NCI-H146 (cell line): ENCODE data around the gene ZFAND3.
"Not testable (repeated sequence)": the region's sequence is repeated elsewhere in the genome, so short reads cannot be mapped to it uniquely, and the experiment has no call there.

ENCODE experiments used
- DNase-seq: peaks from one replicate; lab custom pipeline; 2025; lab: John Stamatoyannopoulos, UW

The ZFAND3 gene

DNA sequence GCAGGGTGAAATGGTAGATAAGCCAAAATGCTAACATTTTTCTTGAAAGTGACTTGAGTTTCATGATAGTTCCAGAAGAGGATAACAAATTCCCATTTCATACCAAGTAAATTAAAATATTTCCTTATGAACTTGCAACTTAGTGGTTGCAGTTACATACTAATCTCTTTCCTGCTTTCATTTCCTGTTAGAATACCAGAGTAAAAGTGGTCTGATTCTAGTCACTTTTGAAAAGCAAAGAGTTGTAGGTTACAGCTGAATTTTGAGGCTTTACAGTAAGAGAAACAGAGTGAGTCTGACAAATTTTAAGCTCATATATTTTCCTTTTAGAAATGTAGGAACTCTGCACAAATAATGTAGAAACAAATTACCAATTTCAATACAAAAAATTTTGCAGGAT is 117.4 kb downstream of the ZFAND3 start:
- DNase-seq = no peak

DNA sequence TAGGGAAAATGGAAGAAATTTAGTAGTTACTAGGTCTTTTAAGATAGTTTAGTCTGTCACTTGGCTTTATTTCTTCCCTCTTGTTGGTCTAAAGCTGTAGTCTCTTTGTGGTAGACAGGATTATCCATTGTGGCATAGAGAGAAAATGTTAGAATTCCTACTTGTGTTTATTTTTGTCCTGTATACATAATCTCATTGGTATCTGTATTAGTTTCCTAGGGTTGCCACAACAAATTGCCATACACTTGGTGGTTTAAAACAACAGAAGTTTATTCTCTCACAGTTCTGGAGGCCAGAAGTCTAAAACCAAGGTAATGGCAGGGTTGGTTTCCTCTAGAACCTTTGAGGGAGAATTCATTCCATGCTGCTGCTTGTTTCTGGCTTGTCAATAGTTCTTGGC is 119.4 kb downstream of the ZFAND3 start:
- no peak for DNase-seq

DNA sequence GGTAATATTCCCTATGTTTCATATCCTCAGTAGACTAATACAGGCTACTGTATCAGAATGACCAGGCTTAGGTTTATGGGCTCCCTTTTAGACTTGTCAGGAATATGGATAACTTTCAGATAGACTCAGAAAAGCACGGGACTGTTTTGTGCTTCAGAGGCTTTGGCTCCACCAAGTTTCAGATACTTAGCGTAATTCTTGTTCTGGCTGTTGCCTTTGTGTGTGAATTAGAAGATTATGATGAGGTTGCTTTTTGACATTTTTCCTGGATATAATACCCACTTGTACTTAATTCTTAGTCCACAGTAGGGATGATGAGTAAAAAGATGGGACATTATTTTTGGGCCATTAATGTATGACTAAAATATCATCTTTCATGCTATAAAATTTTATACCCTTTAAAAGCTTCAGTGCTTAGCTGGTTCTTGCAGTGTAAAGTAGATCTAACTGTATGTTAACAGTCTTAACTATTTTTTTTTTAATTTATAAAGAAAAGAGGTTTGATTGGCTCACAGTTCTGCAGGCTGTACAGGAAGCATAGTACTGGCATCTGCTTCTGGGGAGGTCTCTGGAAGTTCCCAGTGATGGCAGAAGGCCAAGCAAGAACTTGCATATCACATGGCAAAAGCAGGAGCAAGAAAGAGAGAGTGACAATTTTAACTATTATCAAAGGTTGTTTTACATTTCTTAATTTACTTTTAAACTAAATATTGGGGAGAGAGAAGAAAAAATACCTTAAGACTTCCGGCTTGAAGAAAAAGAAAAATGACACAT is 120.7 kb downstream of the ZFAND3 start:
- no peak for DNase-seq

DNA sequence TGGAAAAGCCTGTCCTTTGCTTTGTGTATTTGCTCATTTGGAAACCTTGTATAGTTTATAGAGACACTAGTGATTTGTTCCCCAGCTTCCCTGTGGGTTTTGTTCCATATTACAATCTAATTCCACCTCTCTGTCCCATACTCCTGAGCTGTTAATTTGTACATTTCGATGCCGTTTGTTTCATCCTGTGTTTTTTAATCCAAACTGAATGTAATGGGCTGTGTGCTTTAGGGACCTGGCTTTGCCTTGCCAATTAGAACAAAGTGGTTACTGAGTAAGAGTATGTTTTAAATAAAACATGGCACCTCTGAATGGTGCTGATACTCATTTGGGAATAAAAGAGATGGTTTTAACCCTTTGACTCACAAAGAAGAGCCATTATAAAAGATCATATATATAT is 122.3 kb downstream of the ZFAND3 start:
- DNase-seq = no peak

DNA sequence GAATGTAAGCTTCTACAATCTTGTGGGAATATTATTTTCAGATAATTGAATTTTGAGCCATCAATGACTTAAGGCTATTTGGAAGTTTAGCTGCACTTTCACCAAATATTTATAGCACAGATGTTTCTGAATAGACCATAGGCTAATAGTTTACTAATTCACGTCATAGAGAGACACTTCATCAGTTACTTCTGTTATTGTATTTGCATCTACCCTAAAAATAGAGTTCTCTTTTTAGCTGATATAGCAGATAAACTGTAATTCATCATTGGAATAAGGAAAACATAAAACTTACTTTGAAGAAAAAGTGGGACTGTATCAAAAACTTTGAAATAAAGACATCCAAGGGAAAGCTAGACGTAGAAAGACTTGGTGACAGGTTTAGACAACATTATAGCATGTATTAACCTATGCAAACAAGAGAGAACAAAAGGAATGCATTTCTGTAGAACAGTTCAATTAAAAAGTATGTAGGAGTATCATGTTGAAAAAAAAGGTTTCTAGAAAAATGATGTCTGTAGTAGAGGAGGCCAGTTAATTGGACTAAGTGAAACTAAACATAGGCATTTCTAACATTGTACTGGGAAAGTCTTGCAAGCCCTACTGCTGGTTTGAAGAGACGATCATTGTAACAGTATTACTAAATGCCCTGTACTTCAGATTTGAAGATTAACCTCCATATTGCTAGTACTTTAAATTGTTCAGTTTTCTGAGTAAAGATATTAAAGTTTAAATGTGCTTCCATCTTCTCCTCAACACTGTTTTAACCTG is 123.3 kb downstream of the ZFAND3 start:
- DNase-seq = no peak

DNA sequence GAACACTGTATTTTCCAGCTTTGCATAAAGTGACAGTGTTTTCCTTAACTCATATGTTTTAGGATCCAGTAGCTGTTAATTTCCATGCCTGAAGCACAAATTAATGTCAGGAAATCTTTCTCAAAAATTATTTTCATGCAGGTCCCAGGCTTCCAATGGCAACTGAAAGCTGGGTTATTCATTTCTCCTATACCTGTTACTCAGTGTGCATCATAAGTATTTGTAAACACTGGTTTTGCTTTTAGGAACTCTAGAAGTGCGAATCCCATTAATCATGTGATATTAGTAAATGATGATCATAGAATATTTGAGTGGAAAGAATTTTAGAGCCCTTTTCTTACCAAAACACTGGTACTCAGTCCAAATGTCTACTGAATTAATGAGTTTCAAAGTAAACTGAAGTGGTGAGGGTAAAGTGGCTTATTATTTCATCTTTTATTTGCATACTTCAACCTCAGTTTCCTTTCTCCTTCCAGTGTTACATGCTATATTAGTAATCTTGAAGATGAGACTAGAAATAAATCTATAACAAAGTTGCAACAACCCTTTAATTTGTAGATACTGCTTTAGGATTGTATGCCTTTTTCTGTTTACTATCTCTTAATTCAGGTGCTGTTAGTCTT is 124.0 kb downstream of the ZFAND3 start:
- no peak for DNase-seq

DNA sequence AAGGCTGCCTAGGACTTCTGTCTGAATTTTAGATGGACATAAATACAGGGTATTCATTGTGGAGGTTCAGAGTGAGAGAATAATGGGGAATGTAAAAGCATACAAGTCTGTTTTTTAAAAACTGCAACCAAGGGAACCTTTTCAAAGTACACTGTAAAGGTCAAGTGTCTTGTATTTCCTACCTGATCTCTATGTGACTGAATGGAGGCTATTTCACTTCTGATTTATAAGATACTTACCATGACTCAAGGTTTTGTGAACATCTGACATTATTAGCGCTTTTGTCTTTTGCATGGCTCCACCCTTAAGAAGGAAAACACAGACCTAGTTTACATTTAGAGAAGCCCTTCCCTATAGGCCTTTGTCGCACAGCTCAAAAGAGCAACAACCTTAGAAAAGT is 126.5 kb downstream of the ZFAND3 start:
- DNase-seq = no peak

DNA sequence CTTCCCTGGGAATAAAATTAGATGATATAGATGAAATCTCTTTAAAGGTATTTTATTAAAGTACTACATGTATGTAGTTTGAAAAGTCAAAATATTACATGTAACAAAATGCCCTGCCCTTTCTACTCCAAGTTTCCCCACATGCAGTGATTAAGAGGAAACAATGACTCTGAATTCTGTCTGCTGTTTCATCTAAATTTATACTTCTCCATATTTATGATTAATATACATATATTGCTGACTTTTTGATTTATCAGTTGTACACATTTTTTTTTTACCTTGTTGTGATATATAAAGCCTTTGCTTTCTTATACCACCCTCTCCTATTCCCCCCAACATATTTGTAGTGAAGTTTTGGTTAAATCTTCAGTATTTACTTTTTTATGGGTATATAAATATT is 127.9 kb downstream of the ZFAND3 start:
- no peak for DNase-seq

DNA sequence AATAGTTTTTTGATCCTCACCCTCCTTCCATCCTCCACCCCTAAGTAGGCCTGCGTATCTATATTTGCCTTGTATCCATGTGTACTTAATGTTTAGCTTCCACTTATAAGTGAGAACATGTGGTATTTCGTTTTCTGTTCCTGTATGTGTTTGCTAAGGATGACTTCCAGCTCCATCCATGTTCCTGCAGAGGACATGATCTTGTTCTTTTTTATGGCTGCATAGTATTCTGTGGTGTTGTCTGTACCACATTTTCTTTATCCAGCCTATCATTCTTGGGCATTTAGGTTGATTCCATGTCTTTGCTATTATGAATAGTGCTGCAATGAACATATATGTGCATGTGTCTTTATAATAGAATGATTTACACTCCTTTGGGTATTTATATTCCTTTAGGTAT is 129.1 kb downstream of the ZFAND3 start:
- DNase-seq = not testable (repeated sequence)

DNA sequence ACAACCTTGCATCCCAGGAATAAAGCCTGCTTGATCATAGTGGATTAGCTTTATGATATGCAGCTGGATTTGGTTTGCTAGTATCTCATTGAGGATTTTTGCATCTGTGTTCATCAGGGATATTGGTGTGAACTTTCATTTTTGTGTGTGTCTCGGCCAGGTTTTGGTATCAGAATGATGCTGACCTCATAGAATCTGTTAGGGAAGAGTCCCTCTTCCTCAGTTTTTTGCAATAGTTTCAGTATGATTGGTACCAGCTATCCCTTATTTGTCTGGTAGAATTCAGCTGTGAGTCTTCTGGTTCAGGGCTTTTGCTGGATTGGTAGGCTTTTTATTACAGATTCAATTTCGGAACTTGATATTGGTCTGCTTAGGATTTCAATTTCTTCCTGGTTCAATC is 132.5 kb downstream of the ZFAND3 start:
- no peak for DNase-seq

DNA sequence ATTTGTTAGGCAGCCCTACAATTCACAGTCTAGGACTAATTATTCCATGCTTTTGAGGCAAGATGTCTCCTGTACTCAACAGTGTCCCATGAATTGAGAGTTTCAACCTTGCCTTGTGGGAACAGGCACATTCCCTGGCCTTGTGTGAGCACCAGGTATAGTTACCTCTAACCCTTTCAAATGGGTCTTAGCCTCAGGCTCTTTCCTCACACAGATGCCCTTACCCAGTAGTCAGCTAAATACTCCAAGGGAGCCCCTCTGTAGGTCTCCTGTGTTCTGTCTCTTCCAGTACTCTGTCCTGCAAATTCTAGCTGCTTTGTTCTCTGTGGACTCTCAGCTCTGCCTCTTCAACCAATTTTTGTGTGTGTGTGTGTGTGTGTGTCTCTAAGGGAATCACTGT is 135.3 kb downstream of the ZFAND3 start:
- DNase-seq = no peak

DNA sequence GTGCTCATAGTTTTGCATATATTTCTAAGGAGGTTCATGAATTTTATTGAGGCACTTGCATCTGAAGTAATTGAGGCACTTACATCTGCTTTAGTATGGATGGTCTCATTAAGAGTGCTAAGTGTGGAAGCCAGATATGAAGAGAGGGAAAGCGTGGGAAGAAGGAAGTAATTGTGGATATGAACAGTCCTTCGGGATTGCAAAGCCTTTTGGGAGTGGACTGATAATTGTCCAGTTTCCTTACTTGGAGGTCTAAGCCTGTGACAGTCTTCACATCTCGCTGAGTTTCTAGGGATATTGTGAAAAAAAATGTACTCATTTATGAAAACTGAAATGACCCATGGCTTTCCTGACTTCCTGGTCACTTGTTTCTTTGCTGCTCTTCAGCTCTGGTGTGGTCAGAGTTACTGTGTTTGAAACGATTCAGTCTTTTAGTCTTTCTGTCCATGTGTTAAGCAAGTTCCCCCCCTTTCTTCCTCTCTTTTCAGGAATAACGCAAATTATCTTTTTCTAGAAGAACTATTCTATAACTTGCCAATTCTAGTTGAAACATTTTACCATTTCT is 137.3 kb downstream of the ZFAND3 start:
- no peak for DNase-seq

DNA sequence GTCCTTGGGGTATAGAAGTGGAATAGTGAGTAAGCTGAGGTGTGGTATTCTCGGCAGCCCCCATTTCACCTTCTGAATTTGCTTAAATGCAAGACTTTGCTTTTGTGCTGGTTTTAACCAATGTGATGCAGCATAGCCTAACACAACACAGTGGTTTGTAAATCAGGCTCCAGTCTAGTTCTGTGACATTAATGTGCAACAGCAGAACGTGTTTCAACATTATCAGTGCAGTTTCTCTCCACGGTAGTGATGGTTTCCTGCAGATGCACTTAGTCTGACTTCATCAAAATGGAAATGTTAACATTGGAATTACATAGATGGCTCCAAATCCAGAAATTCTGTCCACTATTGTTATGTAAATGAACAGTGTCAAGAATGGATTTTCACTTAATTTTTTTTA is 139.5 kb downstream of the ZFAND3 start:
- no peak for DNase-seq

DNA sequence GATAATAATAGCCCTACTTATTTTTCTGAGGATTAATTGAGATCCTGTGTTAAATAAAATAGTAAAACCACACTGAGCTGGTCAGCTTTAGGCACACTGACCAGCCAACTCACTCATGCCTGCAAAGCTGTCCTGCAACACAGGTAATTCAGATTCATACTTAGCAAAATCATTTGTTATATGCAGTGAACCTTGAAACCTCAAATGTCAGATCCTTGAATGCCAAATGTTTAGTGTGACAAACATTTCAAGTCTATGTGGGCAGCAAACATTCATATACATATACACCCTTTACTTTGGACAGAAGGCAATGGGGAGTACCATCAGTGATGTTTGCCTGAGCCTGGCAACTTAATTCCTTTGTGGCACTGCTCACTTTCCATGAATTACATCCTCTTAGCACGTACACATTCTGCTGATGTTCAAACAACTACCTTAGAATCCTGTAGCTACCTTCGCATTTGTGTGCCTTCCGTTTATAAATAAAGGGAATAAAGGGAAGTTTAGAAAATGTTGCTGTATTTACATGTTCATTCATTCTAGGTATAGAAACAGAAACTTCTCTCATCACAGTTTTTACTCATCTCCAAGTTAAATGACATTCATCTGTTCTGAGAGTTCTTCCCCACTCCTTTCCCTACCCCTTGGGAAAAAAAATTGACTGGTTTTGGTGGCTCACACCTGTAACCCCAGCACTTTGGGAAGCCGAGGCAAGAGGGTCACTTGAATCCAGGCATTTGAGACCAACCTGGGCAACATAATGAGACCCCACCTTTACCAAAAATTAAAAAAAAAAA is 140.8 kb downstream of the ZFAND3 start:
- no peak for DNase-seq

DNA sequence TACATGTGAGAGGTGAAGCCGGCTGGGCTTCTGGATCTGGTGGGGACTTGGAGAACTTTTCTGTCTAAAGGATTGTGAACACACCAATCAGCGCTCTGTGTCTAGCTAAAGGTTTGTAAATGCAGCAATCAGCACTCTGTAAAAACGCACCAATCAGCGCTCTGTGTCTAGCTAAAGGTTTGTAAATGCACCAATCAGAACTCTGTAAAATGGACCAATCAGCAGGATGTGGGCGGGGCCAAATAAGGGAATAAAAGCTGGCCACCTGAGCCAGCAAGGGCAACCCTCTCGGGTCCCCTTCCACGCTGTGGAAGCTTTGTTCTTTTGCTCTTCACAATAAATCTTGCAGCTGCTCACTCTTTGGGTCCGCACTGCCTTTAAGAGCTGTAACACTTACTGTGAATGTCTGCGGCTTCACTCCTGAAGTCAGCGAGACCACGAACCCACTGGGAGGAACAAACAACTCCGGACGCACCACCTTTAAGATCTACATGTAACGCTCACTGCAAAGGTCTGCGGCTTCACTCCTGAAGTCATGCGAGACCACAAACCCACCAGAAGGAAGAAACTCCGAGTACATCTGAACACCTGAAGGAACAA is 143.1 kb downstream of the ZFAND3 start:
- DNase-seq = not testable (repeated sequence)

DNA sequence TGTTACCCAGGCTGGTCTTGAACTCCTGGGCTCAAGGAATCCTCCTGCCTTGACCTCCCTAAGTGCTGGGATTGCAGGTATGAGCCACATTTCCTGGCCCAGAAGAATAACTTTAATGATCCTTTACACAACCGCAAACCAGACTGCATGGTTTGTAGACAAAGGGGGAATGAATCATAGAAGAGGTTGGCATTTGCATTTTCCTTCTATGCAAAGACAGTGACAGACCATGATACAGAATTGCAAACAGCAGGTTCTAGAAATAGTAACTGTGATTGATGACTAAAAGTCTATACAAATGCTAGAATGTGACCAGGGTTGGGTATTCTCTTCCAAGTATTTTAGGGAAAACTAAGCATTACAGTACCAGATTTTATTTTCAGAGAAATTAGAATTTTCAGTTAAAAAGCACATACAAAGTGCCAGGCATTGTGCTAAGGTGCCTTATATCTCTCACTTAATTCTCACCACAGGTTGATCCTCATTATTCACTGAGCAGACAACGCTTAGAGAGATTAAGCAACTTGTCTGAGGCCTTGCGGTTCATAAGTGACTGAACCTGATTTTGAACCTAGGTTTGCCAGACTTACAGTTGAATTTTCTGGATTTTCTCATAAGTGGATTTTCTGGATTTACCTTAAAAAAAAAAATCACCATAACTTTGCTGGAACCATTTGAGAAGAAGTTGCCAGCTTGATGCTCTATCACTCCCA is 146.6 kb downstream of the ZFAND3 start:
- no peak for DNase-seq

DNA sequence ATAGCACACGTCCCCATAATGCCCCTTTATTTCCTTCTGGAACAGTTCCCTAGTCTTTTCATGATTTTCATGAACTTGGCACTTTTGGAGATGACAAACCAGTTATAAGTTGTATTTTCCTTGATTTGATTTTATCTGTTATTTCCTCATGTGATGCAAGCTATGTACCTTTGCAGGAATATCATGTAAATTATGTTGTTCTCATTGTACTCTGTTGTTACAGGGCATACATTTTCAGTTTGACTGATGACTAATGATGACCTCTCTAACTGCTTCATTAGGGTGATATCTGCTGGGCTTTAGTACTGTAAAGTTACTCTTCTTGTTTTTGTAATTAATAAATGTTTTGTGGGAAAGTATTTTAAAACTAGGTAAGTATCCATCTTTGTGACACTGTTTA is 147.3 kb downstream of the ZFAND3 start:
- DNase-seq = no peak

DNA sequence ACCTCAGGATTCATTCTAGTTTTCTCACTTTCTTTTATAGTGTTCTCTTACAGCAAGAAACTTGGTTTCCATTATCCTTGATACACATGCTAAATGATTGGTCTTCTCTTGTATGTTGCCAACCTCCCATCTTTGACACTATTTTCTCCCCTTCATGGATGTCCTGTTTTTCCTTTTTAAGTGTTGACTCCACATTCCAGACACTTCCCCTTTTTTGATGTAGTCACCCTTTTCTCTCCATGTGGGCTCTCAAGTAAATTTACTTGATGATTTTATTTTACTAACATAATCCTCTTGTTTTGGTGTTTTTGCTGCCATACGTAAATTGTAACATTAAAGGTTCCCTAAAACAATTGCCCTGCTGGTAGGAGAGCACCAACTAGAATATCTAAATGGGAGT is 148.1 kb downstream of the ZFAND3 start:
- DNase-seq = no peak

DNA sequence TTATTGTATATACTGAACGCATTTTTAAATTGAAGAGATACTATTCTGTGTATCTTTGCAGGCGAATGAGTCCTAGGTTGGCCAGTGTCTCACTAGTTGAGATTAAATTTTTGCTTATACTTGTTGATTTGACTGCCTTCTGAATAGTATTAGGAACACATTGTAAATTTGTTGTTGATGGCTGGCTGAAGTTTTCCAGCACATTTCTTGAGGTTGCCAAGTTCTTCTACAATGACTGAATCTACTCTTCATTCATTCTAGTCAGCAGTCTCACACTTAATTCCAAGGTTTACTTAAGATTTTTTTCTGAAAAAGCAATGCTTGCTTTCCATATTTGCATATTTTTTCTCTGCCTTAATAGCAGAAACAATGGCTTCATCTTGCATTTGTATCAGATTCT is 151.7 kb downstream of the ZFAND3 start:
- no peak for DNase-seq

DNA sequence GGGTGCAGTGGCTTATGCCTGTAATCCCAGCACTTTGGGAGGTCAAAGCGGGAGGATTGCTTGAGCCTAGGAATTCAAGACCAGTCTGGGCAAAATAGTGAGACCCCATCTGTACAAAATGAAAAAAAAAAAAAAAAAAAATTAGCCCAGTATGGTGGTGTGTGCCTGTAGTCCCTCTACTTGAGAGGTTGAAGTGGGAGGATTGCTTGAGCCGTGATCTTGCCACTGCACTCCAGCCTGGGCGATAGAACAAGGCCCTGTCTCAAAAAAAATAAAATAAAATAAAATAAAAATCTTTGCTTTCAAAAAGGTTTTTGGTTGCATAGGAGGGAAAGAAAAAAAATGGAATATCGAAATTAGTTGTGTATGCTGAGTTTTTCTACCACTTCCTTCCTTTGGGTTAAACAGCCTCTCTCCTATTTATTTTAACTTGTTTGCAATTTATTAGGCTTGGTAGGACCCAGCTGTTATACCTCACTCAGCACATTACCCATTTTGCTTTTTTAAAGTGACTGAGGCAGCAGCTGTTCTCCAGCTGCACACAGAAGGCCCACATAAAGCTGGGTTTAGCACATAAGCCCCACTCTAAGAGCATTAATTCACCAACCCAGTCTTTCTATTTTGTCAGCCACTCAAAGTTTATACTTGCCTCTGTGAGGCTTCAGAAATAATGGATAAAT is 152.3 kb downstream of the ZFAND3 start:
- DNase-seq = no peak
